Stimulated activated CD8-positive, alpha-beta memory T cell treated with anti-CD3 and anti-CD28 coated beads, Interleukin-15, amount 100 ng/mL, for 1 hour (primary cell): ENCODE data around the gene PRR3.

Experiments
- DNase-seq: peaks from one replicate; pipeline ENCODE4 v3.0.0-alpha.2; 2020; ENCODE audit warnings: low read depth

Gene PRR3

GRCh38 chr6:30537931-30538330, 19.2 kb upstream of the PRR3 start:
- no peak for DNase-seq

GRCh38 chr6:30541515-30542403, 15.3 kb upstream of the PRR3 start:
- DNase-seq, result peak; percentile 69

- DNase-seq, result no peak
Observed at GRCh38 chr6:30542404-30542725, 14.7 kb upstream of the PRR3 start.

- no peak for DNase-seq
Observed at GRCh38 chr6:30542915-30543314, 14.2 kb upstream of the PRR3 start.

GRCh38 chr6:30543821-30544220, 13.3 kb upstream of the PRR3 start:
- DNase-seq, result no peak

- DNase-seq, result no peak
Observed at GRCh38 chr6:30544666-30545272, 12.3 kb upstream of the PRR3 start.

- DNase-seq, result no peak
Observed at GRCh38 chr6:30547454-30547853, 9.6 kb upstream of the PRR3 start.

- no peak for DNase-seq
Observed at GRCh38 chr6:30548375-30548774, 8.7 kb upstream of the PRR3 start.

GRCh38 chr6:30554404-30554803, 2.7 kb upstream of the PRR3 start:
- no peak for DNase-seq

GRCh38 chr6:30554962-30555815, 1.9 kb upstream of the PRR3 start:
- DNase-seq, result no peak

- DNase-seq, result no peak
Observed at GRCh38 chr6:30555816-30556065, 1.4 kb upstream of the PRR3 start.

GRCh38 chr6:30556066-30556905, 809 bp upstream of the PRR3 start, which contains the start of gene GNL1:
Gene GNL1 (minus strand): TSS chr6:30556489. CDS start chr6:30556203, 286 bp downstream.
- DNase-seq, result peak; percentile 99

GRCh38 chr6:30557683-30557981, 537 bp downstream of the PRR3 start:
- DNase-seq, result no peak

GRCh38 chr6:30560930-30561329, 3.8 kb downstream of the PRR3 start:
- no peak for DNase-seq

- no peak for DNase-seq
Observed at GRCh38 chr6:30562470-30563425, 5.7 kb downstream of the PRR3 start.

- DNase-seq, result no peak
Observed at GRCh38 chr6:30564114-30564513, 7.0 kb downstream of the PRR3 start.

- DNase-seq, result no peak
Observed at GRCh38 chr6:30565772-30566171, 8.7 kb downstream of the PRR3 start.

GRCh38 chr6:30568245-30568644, 11.2 kb downstream of the PRR3 start:
- DNase-seq, result no peak

GRCh38 chr6:30570263-30570662, 13.2 kb downstream of the PRR3 start:
- no peak for DNase-seq

- DNase-seq, result no peak
Observed at GRCh38 chr6:30570740-30571074, 13.6 kb downstream of the PRR3 start.

- peak; percentile 99 for DNase-seq
Observed at GRCh38 chr6:30571075-30571761, 14.1 kb downstream of the PRR3 start, which contains the start of gene ABCF1. Gene ABCF1 (plus strand): TSS chr6:30571442. CDS start chr6:30571488, 46 bp downstream.
